G401 (cell line): Measurements from ENCODE around the gene FBRSL1. TPM values are rescaled to one million over a fixed set of nuclear protein-coding genes. Genes with fewer than 3 reads are reported as not detected.

ENCODE experiments used
- DNase-seq: peaks from one replicate; pipeline ENCODE4 v3.0.0-alpha.2; 2015; ENCODE audit warnings: low spot score
- in situ Hi-C: cut with HindIII; loops from 2 replicates; pipeline ENCODE4 v1.10.0; 2016; ENCODE audit warnings: low sequenced_read_pairs, mixed read lengths
- total RNA-seq: library from RNA; depleted of rRNA; stranded (reverse); fragments of >200 nt; shearing (Covaris generic); gene quantifications from 2 replicates; pipeline ENCODE4 v1.2.3, GENCODE V29; 2014

Gene FBRSL1
- total RNA-seq, 1 experiment from 2014 or later: 9.5 TPM

DNA sequence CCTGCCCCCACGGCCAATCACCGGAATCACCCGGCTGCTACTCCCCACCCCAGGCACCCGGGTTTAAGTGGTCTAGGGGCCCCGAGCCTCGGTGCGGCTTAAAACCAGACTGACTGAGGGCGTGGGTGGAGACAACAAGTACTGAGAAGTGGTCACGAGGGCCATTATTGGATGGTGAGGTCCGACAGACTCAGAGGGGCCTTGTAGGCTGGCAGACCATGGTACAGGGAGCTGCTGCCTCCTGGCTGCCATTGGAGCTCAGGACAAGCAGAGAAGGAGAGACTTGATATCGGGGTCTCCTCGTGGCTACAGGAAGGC, 54.1 kb downstream of the FBRSL1 start:
- DNase-seq: no peak

DNA sequence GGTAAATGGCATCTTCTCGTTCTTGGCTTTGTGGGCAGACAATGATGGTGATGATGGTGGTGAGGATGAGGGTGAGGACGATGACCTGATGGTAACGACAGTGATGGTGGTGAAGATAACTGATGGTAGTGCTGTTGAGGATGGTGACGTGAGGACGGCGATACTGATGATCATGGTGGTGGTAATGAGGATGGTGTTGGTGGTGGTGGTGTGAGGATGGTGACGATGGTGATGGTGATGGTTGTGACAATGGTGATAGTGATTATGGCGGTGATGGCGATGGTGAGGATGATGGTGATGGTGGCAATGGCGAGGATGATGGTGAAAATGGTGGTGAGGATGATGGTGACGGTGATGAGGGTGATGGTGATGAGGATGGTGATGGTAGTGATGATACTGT, 54.5 kb downstream of the FBRSL1 start:
- no peak for DNase-seq
- in situ Hi-C loops: no loop called here

More for the DNA sequence above, 54.1 kb downstream of the FBRSL1 start:
- in situ Hi-C loops: no loop called here

DNA sequence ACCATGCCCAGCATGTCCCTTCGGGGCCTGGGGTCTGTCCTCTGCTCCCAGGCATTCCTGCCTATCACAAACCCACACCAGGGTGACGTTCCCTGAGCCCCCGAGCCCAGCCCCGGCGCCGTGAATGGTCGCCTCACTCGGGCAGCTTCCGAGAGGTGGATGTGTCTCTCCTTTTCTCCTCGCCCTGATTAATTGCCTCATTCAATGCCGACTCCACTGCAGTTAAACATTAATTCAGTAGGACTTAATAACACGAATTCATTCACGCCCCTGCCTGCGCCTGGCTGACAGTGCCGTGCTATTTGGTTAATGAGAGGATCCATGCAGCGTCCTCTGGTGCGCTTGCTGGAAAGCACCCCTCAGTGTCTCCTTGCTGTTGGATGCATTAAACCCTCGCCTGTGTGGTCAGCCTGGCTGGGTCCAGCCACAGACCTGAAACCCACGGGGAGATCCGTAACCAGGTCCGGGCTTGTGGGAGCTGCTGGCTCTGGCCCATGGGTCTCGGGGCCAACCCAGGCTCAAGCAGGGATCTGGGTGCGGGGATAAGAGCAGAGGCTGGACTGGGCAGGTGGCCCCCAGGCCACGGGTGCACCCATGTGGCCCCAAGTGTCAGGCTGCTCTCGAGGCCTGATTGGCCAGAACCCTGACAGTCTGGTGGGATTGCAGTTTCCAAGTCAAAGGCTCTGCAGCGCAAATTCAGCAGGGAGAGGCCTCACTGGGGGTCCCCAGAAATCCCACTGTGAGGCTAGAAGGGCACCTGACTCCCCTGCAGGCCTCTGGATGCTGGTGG, 55.4 kb downstream of the FBRSL1 start:
- in situ Hi-C loops: no loop called here
- DNase-seq: no peak

DNA sequence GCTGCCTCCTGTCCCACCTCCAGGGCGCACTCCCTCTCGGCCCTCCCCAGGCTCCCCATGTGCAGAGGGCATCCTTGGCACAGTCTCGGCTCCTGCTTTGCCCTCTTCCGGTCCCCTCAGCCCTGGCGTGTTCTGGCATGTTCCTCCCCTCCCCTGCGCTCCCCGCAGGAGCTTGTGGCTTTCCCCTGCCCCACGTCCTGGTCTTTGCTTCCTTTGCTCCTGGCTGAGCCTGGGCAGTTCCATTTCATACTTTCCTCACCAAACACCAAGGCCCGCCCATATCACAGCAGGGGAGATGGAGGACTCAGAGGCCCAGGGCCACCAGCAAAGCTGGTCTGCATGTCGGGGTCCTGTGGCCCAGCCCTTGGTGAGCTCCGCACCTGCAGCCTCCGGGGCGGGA, 56.0 kb downstream of the FBRSL1 start:
- in situ Hi-C loops: no loop called here
- no peak for DNase-seq

DNA sequence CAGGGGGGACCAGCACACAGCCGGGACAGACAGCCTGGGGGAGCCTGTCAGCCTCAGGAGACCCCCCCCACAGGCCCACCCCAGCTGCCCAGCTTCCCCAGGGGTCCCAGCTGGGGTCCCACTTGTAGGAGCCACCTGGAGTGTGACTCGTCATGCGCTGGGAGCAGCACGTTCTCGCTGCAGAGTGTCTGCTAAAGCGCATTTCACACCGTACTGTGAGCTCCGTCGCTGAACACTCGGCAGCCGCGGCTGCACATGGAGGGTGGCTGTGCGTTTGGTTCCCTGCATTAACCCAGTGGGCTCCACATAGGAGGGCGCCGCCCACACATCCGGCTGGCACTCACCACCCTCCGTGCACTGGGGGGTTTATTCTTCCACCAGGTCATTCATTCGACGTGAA, 56.7 kb downstream of the FBRSL1 start:
- DNase-seq: no peak
- in situ Hi-C loops: no loop called here

DNA sequence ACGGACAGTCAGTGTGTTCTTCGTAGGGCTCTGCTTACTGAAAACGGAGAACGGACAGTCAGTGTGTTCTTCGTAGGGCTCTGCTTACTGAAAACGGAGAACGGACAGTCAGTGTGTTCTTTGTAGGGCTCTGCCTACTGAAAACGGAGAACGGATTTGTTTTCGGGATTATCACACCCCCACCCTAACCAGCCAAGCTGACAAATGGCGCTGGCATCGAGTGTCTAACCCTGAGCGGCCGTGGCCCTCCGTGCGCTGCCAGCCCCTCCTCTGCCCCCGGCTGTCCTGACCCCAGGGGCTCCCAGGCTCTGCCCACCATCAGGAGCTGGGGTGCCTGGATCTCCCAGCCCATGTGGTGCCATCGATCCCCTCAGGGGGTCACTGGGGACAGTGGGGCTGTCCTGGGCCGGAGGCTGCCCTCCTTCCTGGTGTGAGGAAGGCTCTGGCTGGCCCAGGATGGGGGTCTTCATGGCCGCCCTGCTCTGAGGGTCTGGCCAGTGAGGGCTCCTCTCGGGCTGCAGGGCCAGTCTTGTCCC, 57.3 kb downstream of the FBRSL1 start:
- in situ Hi-C loops: no loop called here
- DNase-seq: no peak

DNA sequence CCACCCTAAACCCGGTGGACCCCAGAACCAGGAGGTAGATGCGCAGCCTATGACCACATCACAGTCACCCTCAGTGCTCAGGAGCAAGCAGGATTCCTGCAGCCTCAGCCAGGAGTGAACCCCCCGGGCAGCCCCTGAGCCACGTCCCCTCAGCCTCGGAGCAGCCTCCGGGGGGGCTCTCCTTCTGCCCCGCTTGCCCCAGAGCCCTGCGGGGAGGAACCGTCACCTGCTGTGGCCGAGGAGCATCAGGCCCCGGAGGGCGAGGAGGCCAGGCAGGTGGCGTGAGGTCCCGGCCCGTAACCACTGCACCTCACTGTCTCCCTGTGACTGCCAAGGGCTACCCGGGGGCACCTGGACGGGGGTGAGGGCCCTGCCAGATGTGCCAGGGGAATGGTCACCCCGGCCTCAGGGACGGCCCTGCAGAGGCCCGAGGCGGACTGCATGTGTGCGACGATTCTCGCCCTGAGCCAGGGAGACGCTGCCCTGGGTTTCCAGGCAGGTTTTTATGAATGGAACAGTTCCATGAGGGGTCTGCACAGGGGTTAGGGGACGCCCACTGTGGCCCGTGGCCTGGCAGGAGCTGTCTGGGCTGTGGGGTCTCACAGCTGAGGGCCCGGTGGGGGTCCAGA, 58.6 kb downstream of the FBRSL1 start:
- in situ Hi-C loops: no loop called here
- DNase-seq: no peak

DNA sequence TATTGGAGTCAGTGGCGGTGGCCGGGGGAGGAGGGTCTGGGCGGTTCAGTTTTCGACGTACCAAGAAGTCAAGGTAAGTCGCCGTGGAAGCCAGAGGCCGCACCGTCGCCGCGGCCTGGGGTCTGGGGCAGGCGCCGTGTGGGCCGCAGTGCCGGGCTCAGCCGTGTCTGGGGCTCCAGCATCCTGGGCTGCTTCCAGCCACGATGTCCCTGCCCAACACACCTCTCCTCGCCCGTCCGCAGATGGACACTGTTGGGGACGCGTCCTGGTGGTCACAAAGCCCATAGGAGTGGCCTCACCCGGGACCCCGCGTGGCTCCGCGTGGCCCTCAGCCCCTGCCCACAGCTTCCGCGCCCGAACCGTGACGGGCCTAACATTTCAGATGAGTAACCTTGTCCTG, 59.1 kb downstream of the FBRSL1 start:
- in situ Hi-C loops: no loop called here
- DNase-seq: no peak

DNA sequence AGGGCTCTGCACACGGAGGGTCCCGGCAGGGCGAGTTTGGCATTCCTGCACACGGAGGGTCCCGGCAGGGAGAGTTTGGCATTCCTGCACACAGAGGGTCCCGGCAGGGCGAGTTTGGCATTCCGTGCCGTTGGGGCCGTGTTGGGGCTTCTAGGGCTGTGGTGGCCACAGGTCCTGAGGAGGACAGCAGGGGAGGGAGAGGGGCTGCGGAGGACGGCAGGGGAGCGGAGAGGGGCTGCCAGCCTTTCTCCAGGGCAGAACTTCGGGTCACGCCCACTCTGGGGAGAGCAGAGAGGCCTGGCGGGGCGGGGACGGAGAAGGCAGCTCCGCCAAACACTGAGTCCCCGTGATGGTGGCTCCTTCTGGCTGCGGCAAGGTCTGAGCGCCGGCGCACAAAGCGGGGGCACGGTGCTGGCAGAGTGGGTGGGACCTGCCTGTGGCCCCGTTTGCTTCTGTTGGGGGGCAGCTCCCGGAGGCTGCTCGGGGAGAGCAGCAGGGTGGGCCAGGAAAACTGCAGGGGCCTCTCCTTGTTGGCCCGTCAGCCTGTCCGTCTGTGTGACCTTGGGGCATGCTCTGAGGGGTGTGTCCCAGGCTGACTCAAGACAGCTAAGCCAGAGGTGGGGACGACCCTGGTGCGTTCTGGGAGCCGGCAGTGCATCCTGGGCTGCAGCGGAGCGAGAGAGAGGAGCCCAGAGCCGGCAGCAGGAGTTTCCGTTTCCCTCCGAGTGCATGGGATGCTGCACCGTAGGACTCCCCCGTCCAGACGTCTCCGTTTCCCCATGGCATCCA, 60.3 kb downstream of the FBRSL1 start:
- no peak for DNase-seq
- in situ Hi-C loops: no loop called here

DNA sequence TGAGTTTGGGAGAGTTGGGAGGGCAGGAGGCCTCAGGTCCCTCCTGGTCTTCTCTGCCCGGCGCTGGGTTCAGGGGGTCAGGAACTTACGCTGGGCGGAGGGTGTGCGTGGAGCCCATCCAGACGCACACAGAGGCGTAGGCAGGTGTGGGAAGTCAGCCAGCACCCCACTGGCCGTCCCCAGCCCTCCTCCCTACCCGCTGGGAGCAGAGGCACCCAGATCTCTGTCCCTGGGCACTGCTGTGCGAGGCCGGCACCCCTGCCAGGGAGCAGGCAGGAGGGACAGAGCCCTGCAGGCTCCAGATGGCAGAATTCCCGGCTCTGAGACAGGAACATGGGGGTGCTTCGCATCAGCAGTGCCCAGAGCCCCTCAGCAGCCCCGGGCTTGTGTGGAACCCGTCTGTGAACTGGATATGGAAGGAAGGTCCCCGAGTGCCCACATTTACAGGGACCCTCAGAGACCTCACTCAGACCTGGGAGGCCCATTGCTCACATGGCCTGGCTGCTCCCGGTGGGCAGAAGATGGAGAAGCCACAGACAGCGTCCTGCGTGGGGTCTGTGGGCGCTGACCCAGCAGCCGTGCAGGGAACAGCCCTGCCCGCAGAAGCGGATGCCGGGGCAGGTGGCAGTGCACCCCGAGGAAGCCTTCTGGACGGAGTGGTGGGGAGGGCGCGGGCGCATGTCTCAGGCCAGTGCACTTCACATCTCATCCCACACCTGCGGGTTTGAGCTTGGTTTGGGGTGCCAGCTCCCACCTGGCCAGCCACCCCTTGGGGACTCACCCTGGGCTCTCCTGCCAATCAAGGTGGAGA, 61.1 kb downstream of the FBRSL1 start:
- in situ Hi-C loops: no loop called here
- no peak for DNase-seq

DNA sequence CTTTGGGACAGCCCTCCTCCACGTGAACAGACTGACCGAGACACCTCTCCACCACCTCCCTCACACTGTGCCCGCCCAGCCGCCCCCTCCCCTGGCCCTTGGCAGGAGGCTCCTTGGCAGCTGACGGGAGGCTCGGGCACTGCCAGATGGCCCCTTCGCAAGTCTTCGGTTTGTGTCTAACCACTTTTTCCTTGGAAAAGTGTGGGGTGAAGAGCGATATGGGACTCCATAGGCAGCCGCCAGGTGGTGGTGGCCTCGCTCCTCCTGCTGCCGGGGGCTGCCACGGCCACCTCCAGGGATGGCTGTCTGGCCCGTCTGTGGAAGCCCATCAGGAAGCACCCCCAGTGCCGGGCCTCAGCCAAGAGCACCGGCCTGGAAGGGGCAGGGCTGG, 61.7 kb downstream of the FBRSL1 start:
- DNase-seq: peak; percentile 61
- in situ Hi-C loops: no loop called here

DNA sequence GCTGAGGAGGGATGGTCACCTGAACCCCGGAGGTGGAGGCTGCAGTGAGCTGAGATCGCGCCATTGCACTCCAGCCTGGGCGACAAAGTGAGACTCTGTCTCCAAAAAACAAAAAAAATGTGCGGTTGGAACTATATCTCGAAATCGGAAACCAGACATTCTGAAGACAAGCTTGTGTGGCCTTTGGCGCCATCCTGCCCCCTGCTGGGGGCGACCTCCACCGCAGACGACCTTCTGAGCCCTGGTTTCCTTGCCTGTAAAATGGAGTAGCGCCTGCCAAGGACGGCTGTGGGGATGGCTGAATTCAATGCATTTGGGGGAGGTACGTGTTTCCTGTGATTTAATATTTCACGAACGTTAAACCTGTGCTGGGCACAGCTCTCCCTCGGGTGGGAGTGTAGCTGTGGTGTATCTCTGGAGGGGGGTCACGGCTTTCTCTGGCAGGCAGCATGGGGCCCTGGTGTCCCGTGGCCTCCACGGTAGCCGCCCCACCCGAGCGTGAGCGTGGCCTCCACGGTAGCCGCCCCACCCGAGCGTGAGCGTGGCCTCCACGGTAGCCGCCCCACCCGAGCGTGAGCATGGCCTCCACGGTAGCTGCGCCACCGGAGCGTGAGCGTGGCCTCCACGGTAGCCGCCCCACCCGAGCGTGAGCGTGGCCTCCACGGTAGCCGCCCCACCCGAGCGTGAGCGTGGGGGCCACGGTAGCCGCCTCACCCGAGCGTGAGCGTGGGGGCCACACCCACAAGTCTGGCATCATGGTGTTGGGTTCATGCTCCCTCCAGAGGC, 65.1 kb downstream of the FBRSL1 start:
- in situ Hi-C loops: no loop called here
- no peak for DNase-seq

DNA sequence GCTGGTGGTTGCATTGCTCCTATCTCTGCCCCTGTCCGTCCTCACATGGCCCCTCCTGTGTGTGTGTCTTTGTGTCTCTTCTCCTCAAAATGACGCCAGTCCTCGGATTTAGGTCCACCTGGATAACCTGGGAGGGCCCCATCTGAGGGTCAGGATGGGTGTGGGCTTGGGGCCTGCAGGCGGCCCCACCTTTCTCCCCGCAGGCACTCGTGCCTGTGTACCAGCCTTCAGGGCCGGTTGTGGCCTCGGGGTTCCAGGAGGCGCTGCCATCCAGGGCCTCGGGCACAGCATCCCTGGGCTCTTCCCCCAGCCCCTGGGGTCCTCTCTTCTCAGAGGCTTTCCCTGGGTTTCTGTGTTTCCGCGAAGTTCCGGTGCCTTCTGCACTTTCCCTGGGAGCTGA, 65.7 kb downstream of the FBRSL1 start:
- in situ Hi-C loops: no loop called here
- no peak for DNase-seq

DNA sequence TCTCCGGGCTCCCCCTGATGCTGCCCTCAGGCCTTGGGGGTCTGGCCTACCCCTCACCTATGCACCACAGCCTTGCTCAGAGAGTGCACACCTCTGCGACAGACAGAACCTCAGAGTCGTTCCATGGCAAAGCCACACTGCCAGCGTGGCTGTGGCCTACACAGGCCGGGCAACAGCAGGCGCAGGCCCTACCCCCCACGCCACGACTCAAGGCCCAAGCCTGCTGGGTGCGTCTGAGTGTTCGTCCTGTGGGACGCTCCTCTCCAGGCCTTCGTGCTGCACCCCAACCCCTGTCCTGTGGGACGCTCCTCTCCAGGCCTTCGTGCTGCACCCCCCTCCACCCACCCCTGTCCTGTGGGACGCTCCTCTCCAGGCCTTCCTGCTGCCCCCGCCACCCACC, 66.3 kb downstream of the FBRSL1 start:
- in situ Hi-C loops: no loop called here

DNA sequence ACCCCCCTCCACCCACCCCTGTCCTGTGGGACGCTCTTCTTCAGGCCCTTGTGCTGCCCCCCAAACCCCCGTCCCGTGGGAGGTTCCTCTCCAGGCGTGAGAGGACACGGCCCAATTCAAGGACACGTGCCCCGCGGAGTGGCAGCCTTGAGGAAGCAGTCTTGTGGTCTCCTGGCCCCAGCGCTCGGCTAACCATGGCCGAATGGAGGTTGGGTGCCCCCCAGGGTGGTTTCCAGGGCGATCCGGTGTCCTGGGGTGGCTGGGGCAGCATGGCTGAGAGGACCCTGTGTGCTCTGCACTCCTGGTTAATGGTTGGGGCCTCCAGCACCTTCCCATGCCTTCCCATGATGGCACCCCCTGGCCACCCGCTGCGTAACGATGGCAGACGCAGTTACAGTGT, 66.8 kb downstream of the FBRSL1 start:
- DNase-seq: no peak
- in situ Hi-C loops: no loop called here

More for the DNA sequence above, 66.3 kb downstream of the FBRSL1 start:
- DNase-seq: no peak

DNA sequence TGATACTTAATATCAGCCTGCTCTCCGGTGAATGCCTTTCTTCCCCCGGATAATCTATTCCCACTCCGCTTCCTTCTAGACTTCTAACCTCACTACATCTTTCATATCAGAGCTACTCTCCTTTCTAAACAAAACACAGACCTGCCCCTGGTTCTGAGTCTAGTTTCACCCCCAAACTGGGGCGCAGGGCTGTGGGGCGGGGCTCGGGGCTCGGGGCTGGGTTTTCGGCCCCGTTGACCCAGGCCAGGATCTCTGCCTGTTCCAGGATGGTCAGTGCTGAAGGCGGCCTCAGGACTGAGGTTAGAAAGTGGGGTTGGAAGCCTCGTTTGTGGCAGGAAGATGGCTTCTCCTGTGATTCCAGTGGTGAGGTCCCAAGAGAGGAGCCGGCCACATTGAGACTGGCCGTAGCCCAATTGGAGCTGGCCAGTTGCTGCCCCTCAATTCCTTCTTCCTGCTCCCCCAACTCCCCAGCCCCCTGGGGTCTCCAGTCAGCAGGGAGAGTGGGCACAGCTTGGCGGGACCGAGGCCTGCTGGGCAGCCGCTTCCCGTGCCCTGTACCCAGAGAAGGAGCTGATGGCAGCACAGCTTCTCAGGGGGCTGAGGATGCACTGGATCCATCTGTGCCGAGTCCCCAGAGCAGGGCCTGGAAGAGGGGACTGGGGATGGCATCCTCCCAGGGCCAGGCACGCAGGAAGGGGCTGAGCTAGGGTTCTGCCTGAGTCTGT, 67.5 kb downstream of the FBRSL1 start:
- no peak for DNase-seq
- in situ Hi-C loops: no loop called here

DNA sequence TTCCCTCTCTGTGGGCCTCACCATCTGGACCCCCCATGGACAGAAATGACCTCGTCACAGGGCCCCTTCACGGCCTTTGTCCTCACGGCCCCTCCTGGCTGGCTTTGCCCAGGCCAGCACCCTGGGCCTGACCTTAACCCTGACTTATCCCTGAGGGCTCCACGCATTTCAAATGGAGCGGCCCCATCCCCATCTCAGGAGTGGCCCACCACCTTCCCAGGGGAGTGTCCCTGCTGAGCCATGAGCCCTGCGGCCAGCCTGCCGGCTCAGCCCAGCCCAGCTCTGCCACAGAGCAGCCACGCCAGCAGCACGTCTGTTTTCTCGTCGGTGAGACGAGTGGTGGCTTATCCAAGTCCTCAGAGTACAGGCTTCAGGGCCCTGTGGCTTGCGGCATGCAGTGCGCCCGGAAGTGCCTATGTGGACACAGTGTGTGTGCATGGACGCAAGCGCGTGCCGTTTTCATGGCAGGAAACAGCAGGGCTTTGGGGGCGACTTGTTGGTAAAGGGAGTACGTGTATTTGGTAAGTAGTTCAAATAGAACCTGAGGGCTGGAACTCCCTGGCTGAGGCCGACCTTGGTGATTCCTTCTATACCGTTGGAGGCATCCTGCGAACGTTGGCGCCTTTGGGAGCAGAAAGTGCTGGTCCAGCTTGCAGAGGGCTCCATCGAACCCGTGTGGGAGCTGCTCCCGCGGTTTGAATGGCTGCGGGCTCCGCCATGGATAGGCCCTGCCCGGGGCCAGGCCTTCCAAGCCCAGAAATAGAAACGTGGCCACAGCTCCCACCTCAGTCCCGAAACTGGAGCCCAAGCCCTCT, 68.3 kb downstream of the FBRSL1 start:
- in situ Hi-C loops: no loop called here
- peak; percentile 40 for DNase-seq
